ENCODE data around the gene KLHDC10. TPM values are rescaled to one million over a fixed set of nuclear protein-coding genes. Genes with fewer than 3 reads are reported as not detected.
A peak's percentile ranks its signal among the peaks of the same experiment; 100 is the strongest.
"Not testable (repeated sequence)": the region's sequence is repeated elsewhere in the genome, so short reads cannot be mapped to it uniquely, and the experiment has no call there.

KLHDC10 gene
- total RNA-seq, 4 donors from 2014 or later, result 20.0 to 25.9 (median 23.8) TPM

- TF ChIP-seq CTCF (IDR thresholded peaks at IDR 0.05), result no peak
- ATAC-seq (ENCODE audit: low FRiP score) (no peak), DNase-seq (ENCODE audit: low spot score) (no peak)
These were observed 4.7 kb upstream of the KLHDC10 start for GRCh38 chr7:130065500-130066152.

GRCh38 chr7:130069179-130069977, 956 bp upstream of the KLHDC10 start:
- DNase-seq (ENCODE audit: low spot score) (no peak), ATAC-seq (ENCODE audit: low FRiP score) (no peak)
- no peak for TF ChIP-seq CTCF (IDR thresholded peaks at IDR 0.05)

- no peak for TF ChIP-seq CTCF (IDR thresholded peaks at IDR 0.05)
- ATAC-seq (ENCODE audit: low FRiP score) (peak; percentile 22), DNase-seq (ENCODE audit: low spot score) (no peak)
These were observed 708 bp downstream of the KLHDC10 start for GRCh38 chr7:130070861-130071622.

- TF ChIP-seq CTCF (IDR thresholded peaks at IDR 0.05), result peak in 2 of 3 donors; percentile 54 to 56
- ATAC-seq (ENCODE audit: low FRiP score) (no peak), DNase-seq (ENCODE audit: low spot score) (no peak)
These were observed 1.6 kb downstream of the KLHDC10 start for GRCh38 chr7:130071701-130072622.

- DNase-seq (ENCODE audit: low spot score), result no peak
- no peak for TF ChIP-seq CTCF (IDR thresholded peaks at IDR 0.05)
- no peak for ATAC-seq (ENCODE audit: low FRiP score)
These were observed 9.6 kb downstream of the KLHDC10 start for GRCh38 chr7:130079846-130080394.

- not testable (repeated sequence) for ATAC-seq (ENCODE audit: low FRiP score); DNase-seq (ENCODE audit: low spot score)
These were observed 13.2 kb downstream of the KLHDC10 start for GRCh38 chr7:130083497-130083896.
